Measurements from ENCODE around the gene RPS19BP1. TPM values are rescaled to one million over a fixed set of nuclear protein-coding genes. Genes with fewer than 3 reads are reported as not detected.

The RPS19BP1 gene
- total and polyA plus RNA-seq, 7 experiments from 2014 or later: 35.2 to 162 (median 61.8) TPM

GRCh38 chr22:39503630-39504029 lies 28.9 kb downstream of the RPS19BP1 start:
- H3K36me3 Mint-ChIP-seq: peaks cover 10 to 33% (median 20%) of the 10 kb centered on the region in 5 donors
- no peaks in the 10 kb centered on the region for H3K9me3 ChIP-seq (ENCODE audit: control insufficient read depth in 2 of 3, low read length in 3 of 3)
- H3K27me3 ChIP-seq (ENCODE audit: control insufficient read depth in 2 of 2, insufficient read depth in 2 of 2, low read length in 2 of 2): no peaks in the 10 kb centered on the region
- POLR2A ChIA-PET: interaction anchor here (0.6 to 7.9 kb wide), 7 partner anchors 9 to 541 kb away, joined by 3 to 93 read pairs (median 6); partner anchors contain the start of gene ATF4
- H3K9me3 Mint-ChIP-seq: no peaks in the 10 kb centered on the region
- H3K36me3 ChIP-seq (ENCODE audit: control insufficient read depth in 2 of 3, insufficient read depth in 3 of 3, low read length in 3 of 3): peaks cover 25 to 53% (median 25%) of the 10 kb centered on the region in 3 experiments
- H3K27ac ChIP-seq (ENCODE audit: low read depth, low read length): peak overlapping the region; percentile 79
- DNase-seq (no peak), ATAC-seq (no peak)
- CTCF ChIA-PET: interaction anchor here (0.6 to 2.4 kb wide), 4 partner anchors 11 to 334 kb away, joined by 3 to 8 read pairs (median 5); no protein-coding TSS in a partner anchor
- H3K4me3 Mint-ChIP-seq: peak overlapping the region; percentile 70 to 100 (median 93)
- H3K4me1 ChIP-seq (ENCODE audit: control insufficient read depth in 2 of 2, insufficient read depth in 2 of 2, low read length in 2 of 2): peaks cover 20 to 21% of the 10 kb centered on the region in 2 donors
- peak overlapping the region; percentile 36 to 93 (median 66) for H3K27ac Mint-ChIP-seq
- peak overlapping the region; percentile 59 for H3K4me3 ChIP-seq (ENCODE audit: low read length)
- intact Hi-C loops (cut with micrococcal nuclease): no loop called here
- peaks cover 0 to 3% (median 0%) of the 10 kb centered on the region in 5 donors for H3K27me3 Mint-ChIP-seq
- peaks cover 28 to 58% (median 49%) of the 10 kb centered on the region in 7 donors for H3K4me1 Mint-ChIP-seq

- Mint-ChIP-seq H3K9me3 (no peaks in the 10 kb centered on the region), H3K4me1 (peaks cover 23 to 52% (median 43%) of the 10 kb centered on the region in 7 donors), H3K27ac (peak overlapping the region; percentile 75 to 97 (median 86)), H3K4me3 (peak overlapping the region; percentile 75 to 100 (median 94)), H3K27me3 (peaks cover 0 to 6% (median 0%) of the 10 kb centered on the region in 5 donors), H3K36me3 (peaks cover 4 to 26% (median 15%) of the 10 kb centered on the region in 5 donors)
- H3K4me1 ChIP-seq (ENCODE audit: control insufficient read depth in 2 of 2, insufficient read depth in 2 of 2, low read length in 2 of 2): peaks cover 16 to 21% of the 10 kb centered on the region in 2 donors
- H3K4me3 ChIP-seq (ENCODE audit: low read length): peak overlapping the region; percentile 59
- ChIA-PET CTCF (interaction anchor here (0.7 to 2.4 kb wide), 4 partner anchors 12 to 932 kb away, joined by 3 to 7 read pairs (median 3); no protein-coding TSS in a partner anchor), POLR2A (interaction anchor here (1.0 to 7.9 kb wide), 9 partner anchors 8 to 541 kb away, joined by 3 to 93 read pairs (median 10); partner anchors contain the start of genes ATF4, RPL3 and TAB1)
- intact Hi-C loops (cut with micrococcal nuclease): loop anchor here (1.0 kb wide), 5 partner anchors 13 to 541 kb away; partner anchors contain the start of genes ATF4 (in 2 of the 2), RPS19BP1 (in 2 of the 2) and TAB1 (in 1 of the 2)
- peaks cover 17 to 46% (median 25%) of the 10 kb centered on the region in 3 experiments for H3K36me3 ChIP-seq (ENCODE audit: control insufficient read depth in 2 of 3, insufficient read depth in 3 of 3, low read length in 3 of 3)
- ATAC-seq: no peak
- H3K27me3 ChIP-seq (ENCODE audit: control insufficient read depth in 2 of 2, insufficient read depth in 2 of 2, low read length in 2 of 2): no peaks in the 10 kb centered on the region
- no peaks in the 10 kb centered on the region for H3K9me3 ChIP-seq (ENCODE audit: control insufficient read depth in 2 of 3, low read length in 3 of 3)
- no peak for DNase-seq
- peak overlapping the region; percentile 79 for H3K27ac ChIP-seq (ENCODE audit: low read depth, low read length)
These were observed 29.6 kb downstream of the RPS19BP1 start for GRCh38 chr22:39502789-39503409.

GRCh38 chr22:39502109-39502788 lies 30.3 kb downstream of the RPS19BP1 start, which contains the start of gene MIEF1:
TSS of gene MIEF1 (plus strand) at chr22:39502290. CDS start at chr22:39511295, 9,005 bp downstream.
- CTCF ChIA-PET: interaction anchor here (0.6 to 2.4 kb wide), 8 partner anchors 8 to 931 kb away, joined by 3 to 7 read pairs (median 4); partner anchors contain the start of gene ATF4
- H3K27me3 Mint-ChIP-seq: peaks cover 0 to 7% (median 0%) of the 10 kb centered on the region in 5 donors
- H3K4me1 Mint-ChIP-seq: peaks cover 23 to 57% (median 47%) of the 10 kb centered on the region in 7 donors

GRCh38 chr22:39501644-39502108 lies 30.9 kb downstream of the RPS19BP1 start:
- Mint-ChIP-seq H3K27ac (peak overlapping the region; percentile 86 to 97 (median 96)), H3K27me3 (peaks cover 0 to 7% (median 0%) of the 10 kb centered on the region in 5 donors), H3K4me1 (peaks cover 21 to 52% (median 45%) of the 10 kb centered on the region in 7 donors), H3K36me3 (peaks cover 4 to 23% (median 12%) of the 10 kb centered on the region in 5 donors), H3K9me3 (no peaks in the 10 kb centered on the region), H3K4me3 (peak overlapping the region; percentile 75 to 100 (median 94))
- Histone ChIP-seq H3K4me3 (ENCODE audit: low read length) (peak overlapping the region; percentile 59), H3K9me3 (ENCODE audit: control insufficient read depth in 2 of 3, low read length in 3 of 3) (no peaks in the 10 kb centered on the region), H3K27me3 (ENCODE audit: control insufficient read depth in 2 of 2, insufficient read depth in 2 of 2, low read length in 2 of 2) (no peaks in the 10 kb centered on the region), H3K4me1 (ENCODE audit: control insufficient read depth in 2 of 2, insufficient read depth in 2 of 2, low read length in 2 of 2) (peaks cover 16 to 21% of the 10 kb centered on the region in 2 donors), H3K27ac (ENCODE audit: low read depth, low read length) (peak overlapping the region; percentile 79), H3K36me3 (ENCODE audit: control insufficient read depth in 2 of 3, insufficient read depth in 3 of 3, low read length in 3 of 3) (peaks cover 15 to 34% (median 24%) of the 10 kb centered on the region in 3 experiments)
- ChIA-PET CTCF (interaction anchor here (0.6 to 2.4 kb wide), 6 partner anchors 8 to 87 kb away, joined by 3 to 7 read pairs (median 4); partner anchors contain the start of gene ATF4), POLR2A (interaction anchor here (0.6 to 7.9 kb wide), 15 partner anchors 11 to 542 kb away, joined by 3 to 93 read pairs (median 6); partner anchors contain the start of genes ATF4, RPL3, RPS19BP1 and TAB1)
- ATAC-seq: no peak
- intact Hi-C loops (cut with micrococcal nuclease): loop anchor here (1.0 kb wide), 5 partner anchors 11 to 543 kb away; partner anchors contain the start of genes ATF4 (in 2 of the 2), RPS19BP1 (in 2 of the 2) and TAB1 (in 1 of the 2)
- DNase-seq: peak in 1 of 9 donors; percentile 14

More at GRCh38 chr22:39502109-39502788, 30.3 kb downstream of the RPS19BP1 start, which contains the start of gene MIEF1:
- Histone ChIP-seq H3K4me3 (ENCODE audit: low read length) (peak within 1 kb of the TSS; percentile 59), H3K9me3 (ENCODE audit: control insufficient read depth in 2 of 3, low read length in 3 of 3) (no peaks in the 10 kb centered on the region), H3K4me1 (ENCODE audit: control insufficient read depth in 2 of 2, insufficient read depth in 2 of 2, low read length in 2 of 2) (peaks cover 16 to 21% of the 10 kb centered on the region in 2 donors), H3K27me3 (ENCODE audit: control insufficient read depth in 2 of 2, insufficient read depth in 2 of 2, low read length in 2 of 2) (no peaks in the 10 kb centered on the region), H3K27ac (ENCODE audit: low read depth, low read length) (peak within 1 kb of the TSS; percentile 79), H3K36me3 (ENCODE audit: control insufficient read depth in 2 of 3, insufficient read depth in 3 of 3, low read length in 3 of 3) (peaks cover 15 to 40% (median 25%) of the 10 kb centered on the region in 3 experiments)
- ATAC-seq: peak; percentile 99
- peak within 1 kb of the TSS; percentile 75 to 100 (median 94) for H3K4me3 Mint-ChIP-seq
- peak within 1 kb of the TSS; percentile 86 to 97 (median 96) for H3K27ac Mint-ChIP-seq
- intact Hi-C loops (cut with micrococcal nuclease): loop anchor here (1.0 kb wide), 5 partner anchors 12 to 542 kb away; partner anchors contain the start of genes ATF4 (in 2 of the 2), RPS19BP1 (in 2 of the 2) and TAB1 (in 1 of the 2)
- POLR2A ChIA-PET: interaction anchor here (0.6 to 7.9 kb wide), 15 partner anchors 8 to 542 kb away, joined by 3 to 93 read pairs (median 6); partner anchors contain the start of genes ATF4, RPL3, RPS19BP1 and TAB1
- H3K36me3 Mint-ChIP-seq: peaks cover 4 to 26% (median 15%) of the 10 kb centered on the region in 5 donors
- no peaks in the 10 kb centered on the region for H3K9me3 Mint-ChIP-seq
- peak; percentile 71 to 95 (median 78) for DNase-seq

GRCh38 chr22:39500101-39500500 lies 32.4 kb downstream of the RPS19BP1 start:
- POLR2A ChIA-PET: interaction anchor here (1.2 kb wide), 1 partner anchor 8 kb away, joined by 7 read pairs; no protein-coding TSS in a partner anchor
- no peak overlapping the region for H3K27ac ChIP-seq (ENCODE audit: low read depth, low read length)
- no peak overlapping the region for H3K4me3 ChIP-seq (ENCODE audit: low read length)
- Mint-ChIP-seq H3K27ac (peak overlapping the region in 4 of 9 donors; percentile 7 to 93 (median 45)), H3K27me3 (peaks cover 0 to 7% (median 0%) of the 10 kb centered on the region in 5 donors), H3K36me3 (peaks cover 0 to 8% (median 0%) of the 10 kb centered on the region in 5 donors), H3K9me3 (no peaks in the 10 kb centered on the region), H3K4me3 (peak overlapping the region in 1 of 10 donors; percentile 61), H3K4me1 (peaks cover 10 to 46% (median 36%) of the 10 kb centered on the region in 7 donors)
- ATAC-seq (no peak), DNase-seq (no peak)
- H3K27me3 ChIP-seq (ENCODE audit: control insufficient read depth in 2 of 2, insufficient read depth in 2 of 2, low read length in 2 of 2): no peaks in the 10 kb centered on the region
- CTCF ChIA-PET: interaction anchor here (1.0 to 2.0 kb wide), 2 partner anchors 29 to 82 kb away, joined by 3 to 5 read pairs; no protein-coding TSS in a partner anchor
- H3K36me3 ChIP-seq (ENCODE audit: control insufficient read depth in 2 of 3, insufficient read depth in 3 of 3, low read length in 3 of 3): peaks cover 8 to 18% (median 11%) of the 10 kb centered on the region in 3 experiments
- intact Hi-C loops (cut with micrococcal nuclease): no loop called here
- H3K9me3 ChIP-seq (ENCODE audit: control insufficient read depth in 2 of 3, low read length in 3 of 3): no peaks in the 10 kb centered on the region
- H3K4me1 ChIP-seq (ENCODE audit: control insufficient read depth in 2 of 2, insufficient read depth in 2 of 2, low read length in 2 of 2): peaks cover 15 to 16% of the 10 kb centered on the region in 2 donors
